GM19397 (cell line): ENCODE results near the gene CTTNBP2.

Source experiments
- ATAC-seq: cut with Tn5 transposase; IDR thresholded peaks from one replicate; pipeline ENCODE4 v1.9.1; 2021; ENCODE audit warnings: mild to moderate bottlenecking, moderate library complexity; ENCODE audit not compliant: unreplicated experiment

Gene CTTNBP2

GRCh38 chr7:117790251-117790650, 83.0 kb downstream of the CTTNBP2 start:
- ATAC-seq = no peak

GRCh38 chr7:117785431-117785830, 87.8 kb downstream of the CTTNBP2 start:
- no peak for ATAC-seq

- ATAC-seq = no peak
Measured at GRCh38 chr7:117784315-117784714, 88.9 kb downstream of the CTTNBP2 start.

GRCh38 chr7:117782761-117783160, 90.5 kb downstream of the CTTNBP2 start:
- no peak for ATAC-seq

GRCh38 chr7:117781707-117782106, 91.5 kb downstream of the CTTNBP2 start:
- no peak for ATAC-seq

- peak; percentile 59 for ATAC-seq
Measured at GRCh38 chr7:117780832-117781231, 92.4 kb downstream of the CTTNBP2 start.

GRCh38 chr7:117777335-117778142, 95.7 kb downstream of the CTTNBP2 start:
- no peak for ATAC-seq

- no peak for ATAC-seq
Measured at GRCh38 chr7:117776224-117776623, 97.0 kb downstream of the CTTNBP2 start.

- ATAC-seq = no peak
Measured at GRCh38 chr7:117775801-117776200, 97.4 kb downstream of the CTTNBP2 start.

- ATAC-seq = no peak
Measured at GRCh38 chr7:117774943-117775342, 98.3 kb downstream of the CTTNBP2 start.

- no peak for ATAC-seq
Measured at GRCh38 chr7:117772421-117772820, 100.8 kb downstream of the CTTNBP2 start.

GRCh38 chr7:117771756-117772155, 101.5 kb downstream of the CTTNBP2 start:
- ATAC-seq = no peak

GRCh38 chr7:117769085-117769484, 104.2 kb downstream of the CTTNBP2 start:
- no peak for ATAC-seq

- ATAC-seq = no peak
Measured at GRCh38 chr7:117767951-117768350, 105.3 kb downstream of the CTTNBP2 start.

GRCh38 chr7:117766913-117767312, 106.3 kb downstream of the CTTNBP2 start:
- ATAC-seq = no peak

- ATAC-seq = no peak
Measured at GRCh38 chr7:117764031-117764430, 109.2 kb downstream of the CTTNBP2 start.

- no peak for ATAC-seq
Measured at GRCh38 chr7:117762055-117762454, 111.2 kb downstream of the CTTNBP2 start.

GRCh38 chr7:117759950-117760640, 113.1 kb downstream of the CTTNBP2 start:
- ATAC-seq = no peak

GRCh38 chr7:117757440-117757839, 115.8 kb downstream of the CTTNBP2 start:
- ATAC-seq = no peak

- no peak for ATAC-seq
Measured at GRCh38 chr7:117756586-117757085, 116.6 kb downstream of the CTTNBP2 start.

GRCh38 chr7:117755136-117755535, 118.1 kb downstream of the CTTNBP2 start:
- no peak for ATAC-seq

- no peak for ATAC-seq
Measured at GRCh38 chr7:117751775-117752174, 121.5 kb downstream of the CTTNBP2 start.
